Measurements from ENCODE around the gene ACAD9. TPM values are rescaled to one million over a fixed set of nuclear protein-coding genes. Genes with fewer than 3 reads are reported as not detected.
A peak's percentile ranks its signal among the peaks of the same experiment; 100 is the strongest.

The ACAD9 gene
- total RNA-seq, 3 donors from 2014 or later = 33.3 to 59.6 (median 43.9) TPM

GRCh38 chr3:128945878-128946175 lies 66.4 kb downstream of the ACAD9 start:
- no peaks in the 10 kb centered on the region for H3K9me3 ChIP-seq
- TF ChIP-seq CTCF (IDR thresholded peaks at IDR 0.05) (no peak), POLR2A (IDR thresholded peaks at IDR 0.05) (no peak), POLR2AphosphoS5 (IDR thresholded peaks at IDR 0.05) (no peak)
- DNase-seq (ENCODE audit: low spot score in 2 of 2) = no peak
- H3K4me1 ChIP-seq = no peaks in the 10 kb centered on the region
- H3K27me3 ChIP-seq = no peaks in the 10 kb centered on the region
- H3K27ac ChIP-seq = no peak overlapping the region
- H3K36me3 ChIP-seq = no peaks in the 10 kb centered on the region
- H3K4me3 ChIP-seq = no peak overlapping the region
- intact Hi-C loops (cut with DNase I; ENCODE audit: low total_unique reads) = no loop called here

DNA sequence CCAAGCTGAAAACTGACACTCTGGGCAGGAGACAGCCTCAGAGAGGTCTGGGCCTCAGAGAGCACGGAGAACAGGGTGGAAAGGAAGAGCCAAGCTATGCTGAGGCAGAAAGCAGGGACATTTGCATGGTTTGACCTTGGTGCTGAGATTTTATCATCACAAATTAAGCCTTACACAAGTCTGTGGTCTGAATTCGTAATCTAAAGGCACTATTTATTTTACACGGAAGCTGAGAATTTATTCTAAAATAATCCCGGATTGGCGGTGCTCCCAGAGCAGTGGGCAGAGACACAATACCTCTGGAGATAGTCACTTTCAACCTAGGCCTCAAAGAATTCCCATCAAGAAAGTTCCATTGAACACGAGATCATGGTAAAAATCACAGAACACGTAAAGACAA lies 67.0 kb downstream of the ACAD9 start:
- H3K27ac ChIP-seq = peak overlapping the region in 1 of 2 donors; percentile 48
- DNase-seq (ENCODE audit: low spot score in 2 of 2) = no peak
- intact Hi-C loops (cut with DNase I; ENCODE audit: low total_unique reads) = no loop called here
- no peaks in the 10 kb centered on the region for H3K36me3 ChIP-seq
- no peak overlapping the region for H3K4me3 ChIP-seq
- no peaks in the 10 kb centered on the region for H3K9me3 ChIP-seq
- TF ChIP-seq CTCF (IDR thresholded peaks at IDR 0.05) (no peak), POLR2AphosphoS5 (IDR thresholded peaks at IDR 0.05) (no peak), POLR2A (IDR thresholded peaks at IDR 0.05) (no peak)
- no peaks in the 10 kb centered on the region for H3K27me3 ChIP-seq
- no peaks in the 10 kb centered on the region for H3K4me1 ChIP-seq

- Histone ChIP-seq H3K9me3 (no peaks in the 10 kb centered on the region), H3K27ac (no peak overlapping the region), H3K36me3 (no peaks in the 10 kb centered on the region), H3K4me1 (no peaks in the 10 kb centered on the region), H3K27me3 (no peaks in the 10 kb centered on the region), H3K4me3 (no peak overlapping the region)
- intact Hi-C loops (cut with DNase I; ENCODE audit: low total_unique reads) = no loop called here
- TF ChIP-seq POLR2A (IDR thresholded peaks at IDR 0.05) (no peak), POLR2AphosphoS5 (IDR thresholded peaks at IDR 0.05) (no peak), CTCF (IDR thresholded peaks at IDR 0.05) (no peak)
- no peak for DNase-seq (ENCODE audit: low spot score in 2 of 2)
These were observed 69.7 kb downstream of the ACAD9 start for GRCh38 chr3:128949158-128949557.

DNA sequence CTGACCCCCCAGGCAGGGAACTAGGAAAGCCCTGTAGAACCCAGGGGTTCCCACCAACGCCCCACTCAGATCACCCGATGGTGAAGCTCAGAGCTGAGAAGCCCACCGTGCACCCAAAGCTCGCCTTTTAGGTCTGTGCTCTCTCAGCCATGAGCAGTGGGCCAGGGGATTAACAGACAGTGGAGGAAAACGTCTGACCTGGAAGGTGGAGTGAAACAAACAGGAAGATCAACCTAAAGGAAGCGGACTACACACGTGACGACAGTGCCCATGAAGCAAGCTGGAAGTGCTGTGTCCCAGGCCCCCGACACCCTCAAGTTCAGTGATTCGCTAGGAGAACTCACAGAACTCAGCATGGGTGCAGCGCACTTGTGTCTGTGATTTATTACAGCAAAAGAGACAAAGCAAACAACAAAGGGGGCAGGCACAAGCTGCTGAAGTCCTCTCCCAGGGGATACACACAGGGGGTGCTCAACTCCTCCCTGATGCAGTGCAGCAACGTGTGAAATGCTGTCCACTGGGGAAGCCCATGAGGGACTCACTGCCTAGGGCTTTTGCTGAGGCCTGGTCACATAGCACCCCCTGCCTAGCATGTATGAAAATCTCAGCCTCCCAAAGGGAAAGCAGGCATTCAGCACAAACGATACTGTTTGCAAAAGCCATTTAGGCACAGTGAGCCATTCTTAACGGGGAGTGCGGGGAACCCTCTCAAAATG lies 71.0 kb downstream of the ACAD9 start:
- no peak for TF ChIP-seq CTCF (IDR thresholded peaks at IDR 0.05)
- TF ChIP-seq POLR2AphosphoS5 (IDR thresholded peaks at IDR 0.05) = no peak
- TF ChIP-seq POLR2A (IDR thresholded peaks at IDR 0.05) = no peak
- Histone ChIP-seq H3K36me3 (no peaks in the 10 kb centered on the region), H3K27me3 (no peaks in the 10 kb centered on the region), H3K4me3 (no peak overlapping the region), H3K4me1 (no peaks in the 10 kb centered on the region), H3K9me3 (no peaks in the 10 kb centered on the region), H3K27ac (no peak overlapping the region)
- intact Hi-C loops (cut with DNase I; ENCODE audit: low total_unique reads) = no loop called here
- no peak for DNase-seq (ENCODE audit: low spot score in 2 of 2)

DNA sequence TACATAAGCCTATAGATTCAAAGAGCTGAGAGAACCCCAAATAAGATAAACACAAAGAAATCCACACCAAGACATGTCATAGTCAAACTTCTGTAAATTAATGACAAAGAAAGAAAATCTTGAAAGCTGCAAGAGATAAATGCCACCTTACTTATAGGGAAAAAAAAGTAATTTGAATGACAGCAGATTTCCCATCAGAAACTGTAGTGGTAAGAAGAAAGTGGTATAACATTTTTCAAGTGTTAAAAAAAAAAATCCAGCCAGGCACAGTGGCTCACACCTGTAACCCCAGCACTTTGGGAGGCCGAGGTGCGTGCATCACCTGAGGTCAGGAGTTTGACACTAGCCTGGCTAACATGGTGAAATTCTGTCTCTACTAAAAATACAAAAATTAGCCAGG lies 77.0 kb downstream of the ACAD9 start:
- intact Hi-C loops (cut with DNase I; ENCODE audit: low total_unique reads) = no loop called here
- Histone ChIP-seq H3K36me3 (no peaks in the 10 kb centered on the region), H3K9me3 (no peaks in the 10 kb centered on the region), H3K4me1 (no peaks in the 10 kb centered on the region), H3K27ac (no peak overlapping the region), H3K27me3 (no peaks in the 10 kb centered on the region), H3K4me3 (no peak overlapping the region)
- TF ChIP-seq POLR2A (IDR thresholded peaks at IDR 0.05) (no peak), POLR2AphosphoS5 (IDR thresholded peaks at IDR 0.05) (no peak), CTCF (IDR thresholded peaks at IDR 0.05) (no peak)
- no peak for DNase-seq (ENCODE audit: low spot score in 2 of 2)

Other genes starting within 250 kb of the ACAD9 start
- gene RPN1, start 228.8 kb upstream of the ACAD9 start, total RNA-seq = 100 to 1,000 TPM; 237 to 285 (median 240) TPM
- gene RAB7A, start 153.4 kb upstream of the ACAD9 start, total RNA-seq = 100 to 1,000 TPM; 105 to 114 (median 110) TPM
- gene CFAP92, start 114.5 kb downstream of the ACAD9 start, total RNA-seq = 1 to 10 TPM in 2 of 3 donors, under 1 TPM in 1; 0.66 to 1.4 (median 1.3) TPM
- 1 to 10 TPM; 1.6 to 3.9 (median 1.8) TPM for gene EFCC1, start 121.7 kb downstream of the ACAD9 start, total RNA-seq
- under 1 TPM in 1 of 3 donors, not detected in 2; 0.48 TPM for gene GP9, start 181.2 kb downstream of the ACAD9 start, total RNA-seq
- gene RAB43, start 242.2 kb downstream of the ACAD9 start, total RNA-seq = 10 to 100 TPM in 2 of 3 donors, 1 to 10 TPM in 1; 5.6 to 17.0 (median 17.0) TPM